HCT116 (cell line): ENCODE results near the gene TAF11.

ENCODE experiments used
- ATF3 ChIP-seq: IDR thresholded peaks from 2 replicates; pipeline ENCODE4 v1.6.1; 2012
- CEBPB ChIP-seq: IDR thresholded peaks from 2 replicates; pipeline ENCODE4 v1.6.1; 2012; ENCODE audit warnings: low read depth
- EGR1 ChIP-seq: IDR thresholded peaks from 2 replicates; pipeline ENCODE4 v1.6.1; 2012; ENCODE audit warnings: low read depth
- EZH2 ChIP-seq: fragments of 200-600 bp; sonication (generic); IDR thresholded peaks from 2 replicates; pipeline ENCODE4 v1.6.1; 2017; ENCODE audit warnings: antibody characterized with exemption, mixed run types
- EZH2phosphoT487 ChIP-seq: fragments of 200-600 bp; IDR thresholded peaks from 2 replicates; pipeline ENCODE4 v1.6.1; 2018; ENCODE audit warnings: antibody characterized with exemption, borderline replicate concordance
- JUND ChIP-seq: IDR thresholded peaks from 2 replicates; pipeline ENCODE4 v1.6.1; 2012
- MAX ChIP-seq: IDR thresholded peaks from 2 replicates; pipeline ENCODE4 v1.6.1; 2012
- POLR2A ChIP-seq: IDR thresholded peaks from 2 replicates; pipeline ENCODE4 v1.7.0; 2011; ENCODE audit warnings: borderline replicate concordance; ENCODE audit not compliant: insufficient read depth, insufficient read length; ENCODE audit errors: extremely low read depth
- POLR2AphosphoS5 ChIP-seq: IDR thresholded peaks from 2 replicates; pipeline ENCODE4 v1.6.1; 2011; ENCODE audit warnings: mild to moderate bottlenecking, low read depth, low read length, moderate library complexity
- RAD21 ChIP-seq: IDR thresholded peaks from 2 replicates; pipeline ENCODE4 v1.6.1; 2012; ENCODE audit warnings: low read depth, mild to moderate bottlenecking
- SIN3A ChIP-seq: IDR thresholded peaks from 2 replicates; pipeline ENCODE4 v1.6.1; 2012; ENCODE audit warnings: low read depth
- TF ChIP-seq, protein P1 (sequence below), 3 experiments: fragments of 200-600 bp in 1 of 3; sonication (generic) in 1 of 3; IDR thresholded peaks in 2 of 3; conservative IDR thresholded peaks in 1 of 3; 2 replicates each; pipeline ENCODE4 v1.5.1; 2012 to 2017; ENCODE audit warnings: low read depth in 2 of 3, low read length in 2 of 3, antibody characterized with exemption in 1 of 3, borderline replicate concordance in 1 of 3, control low read depth in 1 of 3, mild to moderate bottlenecking in 1 of 3, mixed read lengths in 1 of 3, mixed run types in 1 of 3, moderate library complexity in 1 of 3; ENCODE audit not compliant: insufficient read depth in 1 of 3
- TF ChIP-seq, protein P2 (sequence below): IDR thresholded peaks from 2 replicates; pipeline ENCODE4 v1.6.1; 2012; ENCODE audit warnings: low read depth

- TF ChIP-seq ATF3 (no peak), POLR2A (no peak), EGR1 (no peak), EZH2 (no peak), POLR2AphosphoS5 (no peak), EZH2phosphoT487 (no peak), JUND (no peak), SIN3A (no peak), RAD21 (no peak), CEBPB (no peak), MAX (no peak)
- TF ChIP-seq, protein P1, sequence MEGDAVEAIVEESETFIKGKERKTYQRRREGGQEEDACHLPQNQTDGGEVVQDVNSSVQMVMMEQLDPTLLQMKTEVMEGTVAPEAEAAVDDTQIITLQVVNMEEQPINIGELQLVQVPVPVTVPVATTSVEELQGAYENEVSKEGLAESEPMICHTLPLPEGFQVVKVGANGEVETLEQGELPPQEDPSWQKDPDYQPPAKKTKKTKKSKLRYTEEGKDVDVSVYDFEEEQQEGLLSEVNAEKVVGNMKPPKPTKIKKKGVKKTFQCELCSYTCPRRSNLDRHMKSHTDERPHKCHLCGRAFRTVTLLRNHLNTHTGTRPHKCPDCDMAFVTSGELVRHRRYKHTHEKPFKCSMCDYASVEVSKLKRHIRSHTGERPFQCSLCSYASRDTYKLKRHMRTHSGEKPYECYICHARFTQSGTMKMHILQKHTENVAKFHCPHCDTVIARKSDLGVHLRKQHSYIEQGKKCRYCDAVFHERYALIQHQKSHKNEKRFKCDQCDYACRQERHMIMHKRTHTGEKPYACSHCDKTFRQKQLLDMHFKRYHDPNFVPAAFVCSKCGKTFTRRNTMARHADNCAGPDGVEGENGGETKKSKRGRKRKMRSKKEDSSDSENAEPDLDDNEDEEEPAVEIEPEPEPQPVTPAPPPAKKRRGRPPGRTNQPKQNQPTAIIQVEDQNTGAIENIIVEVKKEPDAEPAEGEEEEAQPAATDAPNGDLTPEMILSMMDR (IDR thresholded peaks at IDR 0.05 in 2 of 3, conservative IDR thresholded peaks at IDR 0.05 in 1 of 3; ENCODE audit: borderline replicate concordance in 1 of 3, insufficient read depth in 1 of 3, low read depth in 2 of 3, low read length in 2 of 3) = peak in 1 of 3 experiments; percentile 35; a peak in 2 of 6 replicates
- TF ChIP-seq, protein P2, sequence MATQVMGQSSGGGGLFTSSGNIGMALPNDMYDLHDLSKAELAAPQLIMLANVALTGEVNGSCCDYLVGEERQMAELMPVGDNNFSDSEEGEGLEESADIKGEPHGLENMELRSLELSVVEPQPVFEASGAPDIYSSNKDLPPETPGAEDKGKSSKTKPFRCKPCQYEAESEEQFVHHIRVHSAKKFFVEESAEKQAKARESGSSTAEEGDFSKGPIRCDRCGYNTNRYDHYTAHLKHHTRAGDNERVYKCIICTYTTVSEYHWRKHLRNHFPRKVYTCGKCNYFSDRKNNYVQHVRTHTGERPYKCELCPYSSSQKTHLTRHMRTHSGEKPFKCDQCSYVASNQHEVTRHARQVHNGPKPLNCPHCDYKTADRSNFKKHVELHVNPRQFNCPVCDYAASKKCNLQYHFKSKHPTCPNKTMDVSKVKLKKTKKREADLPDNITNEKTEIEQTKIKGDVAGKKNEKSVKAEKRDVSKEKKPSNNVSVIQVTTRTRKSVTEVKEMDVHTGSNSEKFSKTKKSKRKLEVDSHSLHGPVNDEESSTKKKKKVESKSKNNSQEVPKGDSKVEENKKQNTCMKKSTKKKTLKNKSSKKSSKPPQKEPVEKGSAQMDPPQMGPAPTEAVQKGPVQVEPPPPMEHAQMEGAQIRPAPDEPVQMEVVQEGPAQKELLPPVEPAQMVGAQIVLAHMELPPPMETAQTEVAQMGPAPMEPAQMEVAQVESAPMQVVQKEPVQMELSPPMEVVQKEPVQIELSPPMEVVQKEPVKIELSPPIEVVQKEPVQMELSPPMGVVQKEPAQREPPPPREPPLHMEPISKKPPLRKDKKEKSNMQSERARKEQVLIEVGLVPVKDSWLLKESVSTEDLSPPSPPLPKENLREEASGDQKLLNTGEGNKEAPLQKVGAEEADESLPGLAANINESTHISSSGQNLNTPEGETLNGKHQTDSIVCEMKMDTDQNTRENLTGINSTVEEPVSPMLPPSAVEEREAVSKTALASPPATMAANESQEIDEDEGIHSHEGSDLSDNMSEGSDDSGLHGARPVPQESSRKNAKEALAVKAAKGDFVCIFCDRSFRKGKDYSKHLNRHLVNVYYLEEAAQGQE = no peak
Measured at GRCh38 chr6:34908194-34908593, 20.4 kb upstream of the TAF11 start.
